DMS53 (cell line): ENCODE results near the gene GNG7.
"Not testable (repeated sequence)": the region's sequence is repeated elsewhere in the genome, so short reads cannot be mapped to it uniquely, and the experiment has no call there.

Experiments used
- DNase-seq: peaks from one replicate; lab custom pipeline; 2025; lab: John Stamatoyannopoulos, UW

The GNG7 gene

GRCh38 chr19:2675892-2676291 lies 26.6 kb downstream of the GNG7 start:
- DNase-seq: no peak

GRCh38 chr19:2670217-2670616 lies 32.3 kb downstream of the GNG7 start:
- no peak for DNase-seq

GRCh38 chr19:2668175-2668763 lies 34.2 kb downstream of the GNG7 start:
- no peak for DNase-seq

- not testable (repeated sequence) for DNase-seq
These were observed 35.1 kb downstream of the GNG7 start for GRCh38 chr19:2667349-2667748.

GRCh38 chr19:2666344-2666994 lies 36.0 kb downstream of the GNG7 start:
- no peak for DNase-seq

GRCh38 chr19:2665103-2665502 lies 37.4 kb downstream of the GNG7 start:
- no peak for DNase-seq

- peak; percentile 15 for DNase-seq
These were observed 38.4 kb downstream of the GNG7 start for GRCh38 chr19:2663920-2664571.

GRCh38 chr19:2661615-2662014 lies 40.9 kb downstream of the GNG7 start:
- DNase-seq: peak; percentile 22

- no peak for DNase-seq
These were observed 42.5 kb downstream of the GNG7 start for GRCh38 chr19:2659856-2660432.

GRCh38 chr19:2656533-2656932 lies 46.0 kb downstream of the GNG7 start:
- DNase-seq: no peak

- no peak for DNase-seq
These were observed 48.5 kb downstream of the GNG7 start for GRCh38 chr19:2653710-2654707.

- DNase-seq: no peak
These were observed 49.3 kb downstream of the GNG7 start for GRCh38 chr19:2653218-2653617.

- no peak for DNase-seq
These were observed 49.9 kb downstream of the GNG7 start for GRCh38 chr19:2652504-2653099.

GRCh38 chr19:2651002-2651733 lies 51.3 kb downstream of the GNG7 start:
- not testable (repeated sequence) for DNase-seq

- DNase-seq: no peak
These were observed 52.0 kb downstream of the GNG7 start for GRCh38 chr19:2650515-2650914.

GRCh38 chr19:2648528-2648937 lies 54.0 kb downstream of the GNG7 start:
- peak; percentile 89 for DNase-seq

- DNase-seq: no peak
These were observed 54.4 kb downstream of the GNG7 start for GRCh38 chr19:2648099-2648498.

GRCh38 chr19:2646866-2647535 lies 55.5 kb downstream of the GNG7 start:
- no peak for DNase-seq

- no peak for DNase-seq
These were observed 56.7 kb downstream of the GNG7 start for GRCh38 chr19:2645826-2646225.

GRCh38 chr19:2643123-2643737 lies 59.3 kb downstream of the GNG7 start:
- not testable (repeated sequence) for DNase-seq
